HL-60/S4 (cell line): ENCODE data around the gene NOP56.

Source experiments
- in situ Hi-C: fragments of 300-500 bp; cut with MboI; formaldehyde crosslinking; loops from 2 replicates; pipeline ENCODE4 v1.14.3; 2022; ENCODE audit warnings: low sequenced_read_pairs

Gene NOP56

GRCh38 chr20:2640899-2641298 is 11.5 kb upstream of the NOP56 start:
- in situ Hi-C loops: no loop called here

GRCh38 chr20:2643708-2644107 is 8.7 kb upstream of the NOP56 start:
- in situ Hi-C loops: no loop called here

GRCh38 chr20:2652724-2653555 is 508 bp downstream of the NOP56 start:
- in situ Hi-C loops: no loop called here

- in situ Hi-C loops: no loop called here
These were observed 1.3 kb downstream of the NOP56 start for GRCh38 chr20:2653556-2654383.

- in situ Hi-C loops: no loop called here
These were observed 2.0 kb downstream of the NOP56 start for GRCh38 chr20:2654384-2654822.

- in situ Hi-C loops: no loop called here
These were observed 2.4 kb downstream of the NOP56 start for GRCh38 chr20:2654831-2655230.

DNA sequence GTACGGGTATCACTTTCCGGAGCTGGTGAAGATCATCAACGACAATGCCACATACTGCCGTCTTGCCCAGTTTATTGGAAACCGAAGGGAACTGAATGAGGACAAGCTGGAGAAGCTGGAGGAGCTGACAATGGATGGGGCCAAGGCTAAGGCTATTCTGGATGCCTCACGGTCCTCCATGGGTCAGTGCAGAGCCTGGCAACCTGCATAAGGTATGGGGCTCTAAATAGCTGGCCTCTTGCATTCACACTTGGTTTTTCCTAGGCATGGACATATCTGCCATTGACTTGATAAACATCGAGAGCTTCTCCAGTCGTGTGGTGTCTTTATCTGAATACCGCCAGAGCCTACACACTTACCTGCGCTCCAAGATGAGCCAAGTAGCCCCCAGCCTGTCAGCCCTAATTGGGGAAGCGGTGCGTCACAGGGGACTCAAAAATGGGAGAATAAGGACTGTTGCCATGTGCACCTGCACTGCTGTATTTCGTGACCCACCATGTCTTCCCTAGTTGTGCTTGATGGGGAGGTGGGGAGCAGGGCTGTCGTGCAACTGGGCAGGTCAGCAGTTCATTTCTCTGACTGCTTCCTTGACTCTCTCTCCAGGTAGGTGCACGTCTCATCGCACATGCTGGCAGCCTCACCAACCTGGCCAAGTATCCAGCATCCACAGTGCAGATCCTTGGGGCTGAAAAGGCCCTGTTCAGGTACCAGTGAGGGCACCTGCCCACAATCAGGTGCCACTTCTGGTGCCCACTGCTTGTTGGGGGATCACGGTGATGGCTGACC is 3.1 kb downstream of the NOP56 start:
- in situ Hi-C loops: no loop called here

- in situ Hi-C loops: no loop called here
These were observed 4.2 kb downstream of the NOP56 start for GRCh38 chr20:2656471-2657117.

DNA sequence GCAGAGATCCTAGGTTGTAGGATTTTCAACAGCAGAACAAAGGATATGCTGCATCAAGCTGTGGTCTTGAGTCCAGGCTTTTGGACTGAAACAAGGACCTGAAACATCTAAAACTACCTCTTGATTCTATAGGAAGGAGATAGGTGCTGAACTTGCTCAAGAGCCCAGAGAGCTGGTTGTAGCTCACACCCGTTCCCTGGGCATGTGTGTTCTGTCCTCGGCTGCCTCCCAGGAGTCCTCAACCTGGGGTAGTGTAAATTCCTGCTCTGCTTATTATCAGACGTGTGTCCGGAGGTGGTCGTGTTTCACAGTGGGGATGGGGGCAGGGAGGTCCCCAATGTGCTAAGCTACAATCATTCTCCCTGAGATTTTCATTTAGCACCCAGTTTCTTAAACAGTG is 4.8 kb downstream of the NOP56 start:
- in situ Hi-C loops: no loop called here

GRCh38 chr20:2657674-2658073 is 5.2 kb downstream of the NOP56 start:
- in situ Hi-C loops: no loop called here

GRCh38 chr20:2658414-2659354 is 6.3 kb downstream of the NOP56 start:
- in situ Hi-C loops: no loop called here

- in situ Hi-C loops: no loop called here
These were observed 7.1 kb downstream of the NOP56 start for GRCh38 chr20:2659547-2659946.

- in situ Hi-C loops: no loop called here
These were observed 11.0 kb downstream of the NOP56 start for GRCh38 chr20:2663364-2663886.

DNA sequence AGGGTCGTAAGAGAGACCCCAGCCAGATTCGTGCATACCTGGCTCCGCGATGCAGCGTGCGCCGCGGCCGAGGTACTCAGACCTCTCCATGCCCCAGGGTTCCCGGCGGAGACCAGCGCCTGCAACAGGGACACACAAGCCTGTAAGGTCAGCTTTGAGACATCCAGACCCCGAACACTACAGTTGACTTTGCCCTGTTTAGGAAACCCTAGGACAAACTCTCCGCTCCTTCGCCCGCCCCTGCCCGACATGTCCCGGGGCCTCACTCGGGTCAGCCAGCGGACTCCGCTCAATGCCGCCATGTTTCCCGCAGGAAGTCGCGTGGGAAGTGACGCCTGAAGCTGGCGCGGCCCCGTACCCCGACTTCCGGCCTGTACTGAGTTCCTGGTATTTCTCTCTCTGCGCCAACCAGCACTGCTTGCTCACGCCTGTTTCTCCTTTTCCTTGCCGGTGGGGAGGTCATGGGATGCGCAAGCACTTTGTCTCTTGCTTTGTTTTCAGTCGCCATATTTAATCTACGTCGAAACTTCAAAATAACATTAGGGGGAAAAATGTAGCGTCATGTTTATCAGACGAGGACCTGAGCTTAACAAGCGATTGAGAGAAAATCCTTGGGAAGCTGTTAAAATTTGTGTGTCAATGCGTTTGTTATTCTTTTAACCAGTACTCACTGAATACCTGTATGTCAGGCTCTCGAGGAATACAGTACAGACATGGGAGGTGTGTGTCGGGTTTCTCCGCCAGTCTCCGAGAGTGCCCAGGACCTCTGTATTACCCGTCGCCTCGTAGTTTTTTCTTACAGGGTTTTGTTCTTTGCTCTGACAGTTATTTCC is 11.7 kb downstream of the NOP56 start, which contains the start of gene IDH3B:
TSS of gene IDH3B (minus strand) at position 330 of the 833 bp plus-strand sequence. CDS start at position 302, 28 bp downstream.
- in situ Hi-C loops: no loop called here

DNA sequence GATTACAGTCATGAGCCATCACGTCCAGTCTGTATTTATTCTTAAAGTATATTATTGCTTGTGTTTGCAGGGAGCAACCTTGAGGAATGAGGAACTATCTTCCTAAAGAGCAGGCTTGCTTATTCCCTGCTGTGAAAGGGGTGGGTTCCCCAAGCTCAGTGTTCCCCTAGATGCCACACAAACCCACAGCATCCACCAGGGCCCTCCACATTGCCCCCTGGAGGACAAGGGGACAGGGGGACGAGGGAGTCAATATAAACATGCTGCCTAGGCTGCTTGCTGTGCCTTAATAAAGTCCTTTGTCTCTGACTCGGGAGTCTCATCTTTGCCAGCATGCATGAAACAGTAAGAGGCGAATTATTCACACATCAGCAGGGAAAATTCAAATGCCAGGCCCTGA is 19.5 kb downstream of the NOP56 start:
- in situ Hi-C loops: no loop called here

DNA sequence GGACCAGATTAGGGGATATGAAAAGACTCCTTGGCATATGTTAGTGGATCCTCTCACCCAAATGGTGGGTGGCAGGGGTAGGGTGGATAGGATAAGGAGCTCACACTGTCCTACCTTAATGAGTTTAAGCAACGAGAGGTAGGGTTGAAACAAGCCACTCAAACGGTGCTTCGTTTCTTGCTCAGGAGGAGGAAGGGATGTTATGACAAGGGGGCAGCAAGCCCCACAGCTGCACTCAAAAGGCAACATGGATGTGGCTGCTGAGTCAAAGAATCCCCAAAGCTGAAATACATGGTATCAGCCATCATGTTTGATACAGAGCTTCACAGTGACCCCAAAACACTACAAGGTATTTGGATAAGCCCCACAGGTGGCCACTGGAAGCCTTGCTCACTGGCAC is 20.0 kb downstream of the NOP56 start:
- in situ Hi-C loops: no loop called here

- in situ Hi-C loops: no loop called here
These were observed 21.0 kb downstream of the NOP56 start for GRCh38 chr20:2673453-2673852.

DNA sequence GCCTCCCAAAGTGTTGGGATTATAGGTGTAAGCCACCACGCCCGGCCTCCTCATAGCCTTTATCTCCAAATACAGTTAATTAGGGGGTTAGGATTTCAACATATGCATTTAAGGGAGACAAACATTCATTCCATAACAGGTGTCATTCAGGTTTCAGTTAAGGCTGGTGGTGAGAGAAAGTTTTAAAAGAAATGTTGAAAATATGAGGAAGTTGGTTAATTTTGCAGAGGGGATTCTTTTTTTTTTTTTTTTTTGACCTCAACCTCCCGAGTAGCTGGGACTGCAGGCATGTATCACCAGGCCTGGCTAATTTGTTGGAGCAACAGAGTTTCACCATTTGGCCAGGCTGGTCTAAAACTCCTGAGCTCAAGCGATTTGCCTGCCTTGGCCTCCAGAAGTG is 27.6 kb downstream of the NOP56 start:
- in situ Hi-C loops: no loop called here
